RPMI7951 (cell line): ENCODE data around the gene LRP2. TPM values are rescaled to one million over a fixed set of nuclear protein-coding genes. Genes with fewer than 3 reads are reported as not detected.
"Not testable (repeated sequence)": the region's sequence is repeated elsewhere in the genome, so short reads cannot be mapped to it uniquely, and the experiment has no call there.

Experiments
- DNase-seq: peaks from one replicate; pipeline ENCODE4 v3.0.0-alpha.2; 2012; ENCODE audit warnings: low read depth
- total RNA-seq: library from RNA; depleted of rRNA; stranded (reverse); fragments of >200 nt; shearing (Covaris generic); gene quantifications from 2 replicates; pipeline ENCODE4 v1.2.3, GENCODE V29; 2014

Gene LRP2
- total RNA-seq, 1 experiment from 2014 or later = not detected

GRCh38 chr2:169301596-169302335 lies 60.6 kb downstream of the LRP2 start:
- DNase-seq = no peak

DNA sequence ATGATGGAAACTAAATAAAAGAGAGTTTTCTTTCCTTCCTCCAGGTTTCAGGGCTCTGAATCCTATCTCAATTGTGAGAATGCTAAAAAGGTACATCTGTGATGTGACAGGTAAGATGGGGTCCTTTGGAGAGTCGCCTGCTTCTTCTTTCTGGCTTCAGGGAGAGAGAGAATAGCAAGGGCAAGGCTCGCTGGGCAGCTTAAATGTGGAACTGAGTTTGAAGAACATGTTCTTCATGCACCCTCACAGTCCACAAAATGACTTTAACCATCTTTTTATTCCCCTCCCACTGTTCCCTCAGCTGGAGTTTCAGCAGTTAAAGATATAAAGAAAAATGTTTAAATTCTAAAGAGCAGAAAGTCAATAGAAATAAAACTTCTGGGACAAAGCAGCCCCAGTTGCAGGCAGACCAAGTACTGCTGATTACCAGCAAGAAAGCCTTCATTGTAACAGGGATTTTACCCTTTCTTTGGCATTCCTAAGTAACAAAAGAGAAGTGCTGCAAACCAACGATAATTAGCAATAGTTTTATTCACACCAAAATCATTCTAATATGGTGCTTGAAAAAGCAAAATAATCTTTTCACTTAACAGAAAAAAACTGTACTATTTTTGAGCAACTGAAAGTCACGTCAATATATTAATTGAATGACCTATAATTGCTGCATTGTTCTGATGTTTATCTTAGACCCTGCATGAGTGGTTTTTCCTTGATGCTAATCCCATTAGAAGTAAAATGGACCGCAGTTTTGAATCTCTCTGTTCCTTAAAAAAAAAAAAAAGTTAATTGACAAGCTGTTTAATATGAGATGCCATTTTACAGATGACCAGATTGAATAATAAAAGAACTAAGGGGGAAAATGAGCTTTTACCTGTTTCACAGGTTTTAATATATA lies 61.5 kb downstream of the LRP2 start:
- no peak for DNase-seq

- no peak for DNase-seq
Observed at GRCh38 chr2:169298007-169298406, 64.3 kb downstream of the LRP2 start.

- DNase-seq = no peak
Observed at GRCh38 chr2:169294001-169294675, 68.2 kb downstream of the LRP2 start.

- DNase-seq = no peak
Observed at GRCh38 chr2:169291517-169291916, 70.8 kb downstream of the LRP2 start.

DNA sequence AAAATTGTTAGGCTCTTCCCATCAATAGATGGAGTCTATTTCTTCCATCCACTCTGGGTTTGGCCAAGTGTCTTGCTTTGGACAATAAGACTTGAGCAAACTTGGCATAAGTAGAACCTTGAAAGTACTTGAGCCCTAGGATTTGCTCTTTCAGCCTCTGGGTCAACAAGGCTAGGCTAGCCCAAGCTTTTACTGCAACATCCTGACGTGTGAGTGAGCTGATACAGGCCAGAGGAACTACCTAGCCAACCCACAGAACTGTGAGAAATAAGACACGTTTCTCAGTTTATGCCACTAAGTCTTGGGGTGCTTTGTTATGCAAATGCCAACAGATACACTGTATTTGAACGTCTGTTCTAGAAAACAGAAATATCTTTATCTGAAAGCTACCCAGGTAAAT lies 71.9 kb downstream of the LRP2 start:
- no peak for DNase-seq

- no peak for DNase-seq
Observed at GRCh38 chr2:169287666-169288065, 74.7 kb downstream of the LRP2 start.

GRCh38 chr2:169286624-169287231 lies 75.6 kb downstream of the LRP2 start:
- no peak for DNase-seq

- no peak for DNase-seq
Observed at GRCh38 chr2:169285531-169286235, 76.7 kb downstream of the LRP2 start.

DNA sequence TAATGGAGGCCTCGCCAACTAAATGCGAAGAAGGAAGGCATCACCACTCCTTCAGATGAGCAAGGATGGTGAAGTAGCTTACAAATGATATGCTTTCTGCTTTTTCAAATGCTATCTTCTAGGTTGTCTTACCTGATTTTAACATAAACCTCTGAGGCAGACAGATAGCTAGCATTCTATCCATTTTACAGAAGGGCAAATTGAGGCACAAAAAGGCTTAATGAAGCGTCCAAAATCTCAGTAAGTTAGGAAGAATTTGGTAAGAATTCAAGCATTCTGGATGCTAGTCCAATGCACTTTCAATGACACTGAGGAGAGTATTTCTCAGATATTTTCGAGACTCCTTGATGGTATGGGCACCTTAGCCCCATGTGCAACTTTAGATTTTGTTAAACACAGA lies 81.8 kb downstream of the LRP2 start:
- no peak for DNase-seq

DNA sequence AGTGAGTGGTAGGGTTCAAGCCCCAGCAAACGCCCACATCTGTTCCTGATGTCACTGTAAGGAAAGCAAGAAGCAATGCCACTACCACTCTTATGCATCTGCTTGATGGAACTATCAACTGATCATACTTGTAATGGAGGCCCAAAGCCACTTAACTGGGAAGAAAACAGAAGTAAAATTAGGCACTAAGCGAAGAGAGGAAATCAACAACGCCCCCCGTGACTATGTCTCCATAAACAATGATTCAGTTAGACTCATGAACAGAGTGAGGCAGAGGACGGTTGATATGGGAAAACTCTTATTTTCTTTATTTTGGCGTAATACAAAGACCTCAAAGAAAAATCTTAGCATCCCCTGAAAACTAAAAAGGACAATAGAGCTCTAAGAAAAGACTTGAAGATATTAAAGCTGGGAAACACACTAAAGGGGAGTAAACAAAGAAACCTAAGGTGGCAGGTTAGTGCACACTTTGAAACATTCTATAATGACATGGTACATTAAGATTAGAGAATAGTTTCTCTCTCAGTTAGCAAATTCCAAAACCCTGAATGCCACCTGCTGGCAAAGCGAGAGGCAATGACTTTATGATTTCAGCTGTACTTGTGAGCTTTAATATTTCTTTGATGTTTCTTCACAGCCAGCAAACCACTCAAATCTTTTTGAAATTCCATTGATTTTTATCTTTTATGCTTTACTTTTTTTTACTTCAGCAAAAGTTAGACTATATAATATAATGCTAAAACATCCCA lies 86.5 kb downstream of the LRP2 start:
- DNase-seq = no peak

DNA sequence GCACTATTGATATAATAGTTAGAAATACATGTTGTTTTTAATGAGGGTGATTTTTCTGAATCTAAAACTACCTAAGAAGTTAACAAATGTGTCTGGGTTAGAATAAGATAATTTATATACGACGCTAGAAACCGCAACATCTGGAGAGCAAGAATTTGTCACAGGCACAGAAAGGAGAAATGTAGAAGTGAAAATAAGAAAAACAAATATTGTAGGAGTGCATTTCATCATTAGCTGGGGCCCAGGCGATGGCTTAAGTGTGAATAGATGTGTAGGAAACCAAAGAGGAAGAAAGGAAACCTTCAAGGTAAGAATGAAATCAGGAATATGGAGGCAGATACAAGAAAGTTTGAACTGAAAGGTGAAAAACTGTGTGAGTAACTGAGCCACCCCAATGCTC lies 90.3 kb downstream of the LRP2 start:
- no peak for DNase-seq

DNA sequence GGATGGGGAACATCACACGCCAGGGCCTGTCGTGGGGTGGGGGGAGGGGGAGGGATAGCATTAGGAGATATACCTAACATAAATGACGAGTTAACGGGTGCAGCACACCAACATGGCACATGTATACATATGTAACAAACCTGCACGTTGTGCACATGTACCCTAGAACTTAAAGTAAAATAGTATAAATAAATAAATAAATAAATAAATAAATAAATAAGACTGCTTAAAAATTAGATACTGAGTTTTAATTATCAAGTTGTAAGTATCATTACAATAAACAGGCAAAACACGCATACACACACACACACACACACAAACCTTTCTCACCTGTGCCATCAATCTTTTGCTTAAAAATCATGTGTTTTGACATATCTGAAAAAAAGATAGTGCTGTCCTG lies 91.8 kb downstream of the LRP2 start:
- DNase-seq = not testable (repeated sequence)

- no peak for DNase-seq
Observed at GRCh38 chr2:169265591-169265990, 96.7 kb downstream of the LRP2 start.

DNA sequence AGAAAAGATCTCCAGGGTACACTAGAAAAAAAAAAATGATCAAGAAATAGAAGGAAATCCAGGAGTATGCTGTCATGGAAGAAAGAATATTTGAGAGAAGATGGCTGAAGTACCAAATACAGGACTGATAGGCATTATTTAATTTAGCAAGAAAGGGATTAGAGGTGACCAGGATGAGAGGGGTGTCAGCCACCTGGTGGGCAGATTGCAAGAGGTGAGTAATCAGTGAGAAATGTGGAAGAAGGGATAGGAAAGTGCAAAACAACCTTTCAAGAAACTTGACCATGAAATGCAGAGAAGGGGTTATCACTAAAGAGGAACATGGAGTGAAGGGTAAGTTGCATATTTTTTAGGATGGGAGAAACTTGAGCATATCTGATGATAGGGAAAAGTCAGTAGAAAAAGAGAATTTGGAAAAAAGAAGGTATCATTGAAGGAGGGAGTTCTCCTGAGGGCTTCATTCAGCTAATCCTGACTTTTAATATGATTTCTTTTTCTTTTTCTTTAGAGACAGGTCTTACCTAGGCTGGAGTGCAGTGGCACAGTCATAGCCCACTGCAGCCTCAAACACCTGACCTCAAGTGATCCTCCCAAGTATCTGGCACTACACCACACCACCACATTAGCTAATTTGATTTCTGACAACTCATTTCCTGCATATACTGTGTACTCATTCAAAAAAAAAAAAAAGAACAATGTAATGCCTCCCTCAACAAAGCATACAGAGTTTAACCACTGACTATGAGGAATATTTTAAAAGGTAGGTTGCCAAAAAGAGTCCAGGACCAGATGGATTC lies 101.3 kb downstream of the LRP2 start:
- no peak for DNase-seq

GRCh38 chr2:169260246-169260645 lies 102.1 kb downstream of the LRP2 start:
- no peak for DNase-seq

DNA sequence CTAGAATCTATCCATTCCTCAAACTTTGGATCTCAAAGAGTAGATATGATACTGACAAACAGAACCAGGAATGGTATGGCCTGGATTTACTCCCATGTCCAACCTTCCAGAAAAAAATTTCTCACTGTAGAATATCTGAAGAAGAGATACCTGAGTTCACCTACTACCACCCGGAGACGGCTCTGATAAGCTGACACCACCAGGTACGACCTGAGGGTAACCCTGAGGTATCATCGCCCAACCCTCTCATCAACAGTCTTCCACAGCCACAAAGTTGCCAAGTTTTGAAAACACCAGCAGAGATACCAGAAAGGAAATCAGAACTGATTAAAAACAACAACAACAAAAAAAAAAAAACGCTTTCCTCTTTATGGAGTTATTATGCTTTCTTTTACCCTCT lies 102.9 kb downstream of the LRP2 start:
- no peak for DNase-seq

DNA sequence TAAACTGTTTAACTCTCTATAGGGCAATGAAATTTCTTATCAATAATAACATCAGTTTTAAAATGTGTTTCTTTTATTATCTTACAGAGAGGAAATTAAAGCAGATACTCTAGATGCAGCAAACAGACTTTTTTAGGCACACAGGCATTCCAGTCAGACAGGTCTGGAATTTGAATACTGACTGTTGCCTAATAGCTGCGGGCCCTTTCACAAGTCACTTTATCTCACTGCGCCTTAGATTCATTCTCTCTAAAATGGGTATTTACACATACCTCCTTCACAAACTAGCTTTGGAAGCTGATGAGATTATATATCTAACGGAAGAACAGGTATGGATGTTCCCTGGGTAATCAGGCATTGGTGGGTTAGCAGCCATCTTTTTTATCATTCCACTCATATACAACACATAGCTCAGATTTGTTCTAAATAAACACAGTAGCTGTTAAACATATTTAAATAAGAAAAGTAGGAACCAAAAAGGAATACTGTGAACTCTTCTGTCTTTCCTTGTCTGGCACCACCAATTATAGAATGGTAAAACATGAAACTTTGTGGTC lies 104.2 kb downstream of the LRP2 start:
- no peak for DNase-seq

DNA sequence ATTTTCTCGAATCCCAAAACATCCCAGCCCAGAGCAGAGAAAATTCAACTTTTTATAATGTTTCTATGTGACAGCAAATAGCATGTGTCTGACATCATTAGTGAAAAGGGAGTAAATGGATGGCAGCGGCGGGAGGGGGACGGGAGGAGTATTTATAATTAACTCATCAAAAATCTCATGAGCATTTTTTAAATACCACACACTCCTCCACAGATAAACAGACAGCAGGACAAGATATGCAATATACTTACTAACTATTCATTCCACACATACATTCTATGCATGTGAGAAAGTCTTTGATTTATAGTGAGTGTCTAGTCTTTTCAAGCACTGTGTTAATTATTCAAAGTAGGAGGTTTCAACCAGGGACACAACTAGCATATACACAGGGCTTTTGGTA lies 107.6 kb downstream of the LRP2 start:
- DNase-seq = no peak

GRCh38 chr2:169247211-169247610 lies 115.1 kb downstream of the LRP2 start:
- DNase-seq = no peak
